ENCODE results near the gene TSPAN14. TPM values are rescaled to one million over a fixed set of nuclear protein-coding genes. Genes with fewer than 3 reads are reported as not detected.

The TSPAN14 gene
- total and polyA plus RNA-seq, 10 of the 15 experiments (the other 5 are each of a cell fraction or from before 2014, with no cell fraction given), result 2.5 to 31.7 (median 17.9) TPM

- H2AFZ ChIP-seq (ENCODE audit: control insufficient read depth, low read depth, low read length), result no peak overlapping the region
- CTCF ChIA-PET, result interaction anchor here (1.1 to 2.8 kb wide), 2 partner anchors 60 to 124 kb away, joined by 3 to 22 read pairs; no protein-coding TSS in a partner anchor
- peaks cover 28% of the 10 kb centered on the region for H3K4me1 ChIP-seq (ENCODE audit: control insufficient read depth, insufficient read depth, low read length)
- no peak overlapping the region for H3K9ac ChIP-seq (ENCODE audit: control insufficient read depth, insufficient read depth, low read length)
- RAD21 ChIA-PET (ENCODE audit: unreplicated experiment), result interaction anchor here (0.5 to 2.7 kb wide), 2 partner anchors 21 to 59 kb away, joined by 3 to 38 read pairs; no protein-coding TSS in a partner anchor
- H4K20me1 ChIP-seq (ENCODE audit: control insufficient read depth, insufficient read depth), result no peaks in the 10 kb centered on the region
- H3K27me3 ChIP-seq (replicated peaks in 1 of 2; ENCODE audit: control insufficient read depth in 2 of 2, insufficient read depth in 2 of 2, low read length in 1 of 2), result no peaks in the 10 kb centered on the region
- DNase-seq (ENCODE audit: low read depth, low spot score), result no peak
- H3K4me2 ChIP-seq (ENCODE audit: control insufficient read depth, insufficient read depth), result no peak overlapping the region
- TF ChIP-seq STAT1 (conservative IDR thresholded peaks at IDR 0.05) (no peak), NKRF (conservative IDR thresholded peaks at IDR 0.05) (no peak), CEBPZ (IDR thresholded peaks at IDR 0.05; ENCODE audit: low read depth, low read length) (no peak), RFX5 (IDR thresholded peaks at IDR 0.05; ENCODE audit: low read depth, low read length) (no peak), POLR2AphosphoS5 (IDR thresholded peaks at IDR 0.05; ENCODE audit: low read length) (no peak), ESRRA (IDR thresholded peaks at IDR 0.05; ENCODE audit: low read length) (no peak), RCOR1 (conservative IDR thresholded peaks at IDR 0.05; ENCODE audit: low read depth, low read length) (no peak), PAX8 (IDR thresholded peaks at IDR 0.05) (no peak), NBN (IDR thresholded peaks at IDR 0.05) (no peak), TCF3 (IDR thresholded peaks at IDR 0.05; ENCODE audit: borderline replicate concordance, insufficient read depth, low read depth, low read length) (no peak)
- H3K79me2 ChIP-seq (ENCODE audit: control insufficient read depth, insufficient read depth, low read length), result no peaks in the 10 kb centered on the region; the same call in 1 of the 2 replicates
- intact Hi-C loops (cut with micrococcal nuclease; ENCODE audit: unreplicated experiment), result no loop called here
- no peaks in the 10 kb centered on the region for H3K36me3 ChIP-seq (ENCODE audit: control insufficient read depth in 2 of 2, insufficient read depth in 2 of 2, low read length in 1 of 2)
- no TSS peak for BruUV-seq (replicated peaks)
- H3K9me3 ChIP-seq (replicated peaks; ENCODE audit: control insufficient read depth, insufficient read depth, low read length), result no peaks in the 10 kb centered on the region; the same call in 2 of the 3 replicates
- H3K27ac ChIP-seq (ENCODE audit: control insufficient read depth, insufficient read depth), result no peak overlapping the region
- in situ Hi-C loops (cut with MboI), result no loop called here
- H3K4me3 ChIP-seq, result no peak overlapping the region
- 96% methylated on average over 16 of the region's 16 CpGs for WGBS (ENCODE audit: insufficient coverage, insufficient replicate concordance, low lambda C conversion rate, missing lambda C conversion rate)
- POLR2A ChIA-PET, result interaction anchor here (0.9 kb wide), 1 partner anchor 59 kb away, joined by 3 read pairs; no protein-coding TSS in a partner anchor
- ATAC-seq, result no peak
- SMC1A ChIA-PET (ENCODE audit: uncharacterized antibody, unreplicated experiment), result interaction anchor here (1.2 to 2.7 kb wide), 3 partner anchors 11 to 72 kb away, joined by 3 to 35 read pairs (median 3); no protein-coding TSS in a partner anchor
- no peak for FAIRE-seq
Measured at GRCh38 chr10:80538481-80539185, 84.5 kb downstream of the TSPAN14 start.
